HL-60/S4 (cell line): ENCODE data around the gene GPR37L1.
"Not testable (repeated sequence)": the region's sequence is repeated elsewhere in the genome, so short reads cannot be mapped to it uniquely, and the experiment has no call there.

ENCODE experiments used
- in situ Hi-C: fragments of 300-500 bp; cut with MboI; formaldehyde crosslinking; loops from 2 replicates; pipeline ENCODE4 v1.14.3; 2022; ENCODE audit warnings: low sequenced_read_pairs

Gene GPR37L1

DNA sequence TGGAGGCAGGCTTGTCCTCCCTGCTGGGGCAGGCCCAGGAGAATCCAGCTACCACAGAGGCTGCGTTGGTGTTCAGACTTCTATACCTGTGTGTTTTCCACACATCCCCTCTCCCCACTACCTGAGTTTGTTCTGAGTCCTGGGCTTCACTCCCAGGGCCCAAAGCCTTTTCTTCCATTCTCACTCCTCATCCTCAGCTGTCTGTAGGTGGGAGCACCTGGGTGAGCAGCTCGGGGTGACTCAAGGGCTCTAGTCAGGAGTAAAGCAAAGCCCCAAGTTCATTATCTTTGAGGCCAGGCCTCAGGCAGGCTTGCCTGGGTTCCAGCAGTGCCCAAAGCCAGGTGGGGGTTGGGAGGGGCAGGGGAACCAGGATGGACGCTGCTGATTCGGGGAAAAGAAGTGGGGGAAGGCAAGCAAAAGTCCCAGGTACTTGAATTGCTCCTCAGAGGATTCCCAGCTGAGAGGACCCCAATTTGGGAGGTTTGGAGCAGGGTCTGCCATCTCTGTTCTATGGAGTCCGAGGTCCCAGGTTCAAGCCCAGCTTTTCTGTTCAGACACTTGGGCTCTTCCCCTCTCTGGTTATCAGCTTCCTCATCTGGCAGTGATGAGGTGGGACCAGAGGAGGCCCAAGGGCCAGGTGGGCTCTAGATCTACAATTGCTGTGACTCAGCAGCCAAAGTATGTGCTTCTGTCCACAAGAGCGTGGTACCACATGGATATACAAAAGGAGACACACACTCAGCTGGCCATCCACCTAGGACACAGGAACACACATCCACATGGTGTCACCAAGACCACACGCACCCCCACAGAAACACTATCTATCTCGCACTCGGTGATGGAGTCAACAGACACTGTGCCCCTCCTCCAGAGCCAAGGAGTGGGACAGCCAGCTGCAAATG, 43.5 kb downstream of the GPR37L1 start:
- in situ Hi-C loops = no loop called here

DNA sequence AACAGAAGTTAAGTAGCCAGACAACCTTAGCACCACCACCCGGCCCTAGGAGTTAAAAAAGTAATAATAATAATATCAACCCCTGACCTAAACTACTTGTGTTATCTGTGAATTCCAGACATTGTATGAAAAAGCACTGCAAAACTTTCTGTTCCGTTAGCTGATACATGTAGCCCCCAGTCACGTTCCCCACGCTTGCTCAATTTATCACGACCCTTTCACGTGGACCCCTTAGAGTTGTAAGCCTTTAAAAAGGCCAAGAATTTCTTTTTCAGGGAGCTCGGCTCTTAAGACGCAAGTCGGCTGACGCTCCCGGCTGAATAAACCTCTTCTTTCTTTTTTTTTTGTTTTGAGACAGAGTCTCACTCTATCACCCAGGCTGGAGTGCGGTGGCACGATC, 44.3 kb downstream of the GPR37L1 start:
- in situ Hi-C loops = not testable (repeated sequence)

DNA sequence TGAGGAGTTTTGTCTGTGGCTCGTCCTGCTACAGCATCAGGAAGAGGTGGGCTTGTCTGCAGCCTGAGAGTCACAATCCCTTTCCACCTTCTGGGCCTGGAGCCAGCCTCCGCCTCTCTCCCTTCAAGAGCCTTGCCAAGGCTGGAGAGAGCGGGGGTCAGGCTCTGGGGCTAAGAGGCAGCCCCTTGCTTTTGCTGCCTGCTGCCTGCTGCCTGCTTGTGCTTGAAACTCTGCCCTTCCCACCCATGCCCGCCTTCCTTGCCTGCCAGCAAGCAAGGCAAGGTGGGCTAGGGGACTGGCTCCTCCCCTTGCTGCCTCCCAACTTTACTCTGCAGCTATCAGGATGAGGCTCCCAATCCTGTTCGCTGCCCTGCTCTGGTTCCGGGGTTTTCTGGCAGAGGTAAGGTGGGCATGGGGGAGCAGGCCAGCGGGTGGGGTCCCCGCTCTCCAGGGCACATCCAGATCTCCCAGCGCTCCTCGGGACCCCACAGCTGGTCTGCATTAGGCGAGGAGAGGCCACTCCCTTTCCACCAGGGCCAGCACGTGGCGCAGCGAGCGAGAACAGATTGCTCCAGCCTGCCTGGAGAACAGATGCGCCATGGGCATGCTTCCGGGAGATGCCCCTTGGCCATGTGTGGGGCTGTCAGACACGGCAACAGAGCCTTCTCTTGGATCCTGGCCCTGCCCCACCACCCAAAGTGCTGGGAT, 45.1 kb downstream of the GPR37L1 start:
- in situ Hi-C loops = no loop called here

DNA sequence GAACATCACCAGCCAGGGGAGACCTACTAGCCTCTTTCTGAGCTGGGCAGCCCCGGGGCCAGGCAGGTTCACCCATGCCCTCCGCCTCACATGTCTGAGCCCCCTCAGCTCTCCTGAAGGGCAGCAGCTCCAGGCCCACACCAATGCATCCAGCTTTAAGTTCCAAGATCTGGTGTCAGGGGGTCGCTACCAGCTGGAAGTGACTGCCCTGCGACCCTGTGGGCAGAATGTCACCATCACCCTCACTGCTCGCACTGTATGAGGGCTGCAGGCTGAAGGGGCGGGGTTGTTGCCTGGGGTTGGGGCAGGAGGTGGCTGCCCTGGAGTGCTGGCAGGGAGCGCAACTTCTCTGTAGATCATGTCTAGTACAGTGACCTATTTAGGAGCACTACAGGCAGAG, 46.1 kb downstream of the GPR37L1 start:
- in situ Hi-C loops = no loop called here

DNA sequence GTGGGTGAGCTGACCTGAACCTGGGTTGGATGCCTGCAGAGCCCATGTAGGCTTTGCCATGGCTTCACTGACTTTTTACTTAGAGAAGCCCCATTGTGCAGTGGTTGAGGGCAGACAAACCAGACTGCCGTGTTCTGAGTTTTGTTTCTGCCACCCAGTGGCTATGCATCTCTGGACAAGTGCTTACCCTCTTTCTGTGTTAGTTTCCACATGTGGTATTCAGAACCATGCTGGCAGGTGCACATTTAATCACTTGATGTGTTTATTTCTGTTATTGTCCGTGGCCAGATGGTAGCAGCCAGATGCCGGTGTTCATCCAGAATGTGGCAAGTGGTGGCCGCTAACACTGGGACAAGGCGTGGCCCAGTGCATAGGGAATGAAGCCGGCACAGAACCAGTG, 48.0 kb downstream of the GPR37L1 start:
- in situ Hi-C loops = no loop called here

- in situ Hi-C loops = no loop called here
These were observed 48.7 kb downstream of the GPR37L1 start for GRCh38 chr1:202171292-202172014.

DNA sequence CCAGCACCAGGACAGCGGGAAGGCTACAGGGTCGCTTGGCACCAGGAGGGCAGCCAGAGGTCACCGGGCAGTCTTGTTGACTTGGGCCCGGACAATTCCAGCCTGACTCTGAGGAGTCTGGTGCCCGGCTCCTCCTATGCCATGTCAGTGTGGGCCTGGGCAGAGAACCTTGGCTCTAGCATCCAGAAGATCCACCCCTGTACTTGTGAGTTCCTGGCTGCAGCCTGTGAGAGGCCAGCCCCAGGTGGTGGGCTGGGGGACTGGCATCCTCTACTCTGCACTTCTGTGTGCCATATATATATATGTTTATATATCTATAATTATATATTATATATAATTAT, 49.3 kb downstream of the GPR37L1 start:
- in situ Hi-C loops = no loop called here

DNA sequence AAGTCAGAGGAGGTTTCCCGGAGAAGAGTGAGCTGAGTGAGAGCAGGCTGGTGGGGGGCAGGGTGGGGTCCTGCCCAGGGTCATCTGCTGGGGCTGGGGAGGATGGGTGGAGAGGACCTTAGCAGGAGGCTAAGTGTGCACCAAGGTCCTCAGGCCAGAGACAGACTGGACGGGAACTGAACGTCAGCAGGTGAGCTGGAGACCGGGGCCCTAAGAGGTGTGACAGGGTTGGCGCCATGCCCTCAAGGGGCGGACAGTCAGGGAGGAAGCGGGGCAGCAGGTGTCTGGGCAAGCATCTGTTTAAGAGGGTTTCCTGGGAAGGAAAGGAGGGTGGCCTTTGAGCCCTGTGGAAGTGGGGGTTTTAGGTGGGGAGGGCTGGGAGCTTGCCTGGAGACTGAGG, 51.3 kb downstream of the GPR37L1 start:
- in situ Hi-C loops = no loop called here

DNA sequence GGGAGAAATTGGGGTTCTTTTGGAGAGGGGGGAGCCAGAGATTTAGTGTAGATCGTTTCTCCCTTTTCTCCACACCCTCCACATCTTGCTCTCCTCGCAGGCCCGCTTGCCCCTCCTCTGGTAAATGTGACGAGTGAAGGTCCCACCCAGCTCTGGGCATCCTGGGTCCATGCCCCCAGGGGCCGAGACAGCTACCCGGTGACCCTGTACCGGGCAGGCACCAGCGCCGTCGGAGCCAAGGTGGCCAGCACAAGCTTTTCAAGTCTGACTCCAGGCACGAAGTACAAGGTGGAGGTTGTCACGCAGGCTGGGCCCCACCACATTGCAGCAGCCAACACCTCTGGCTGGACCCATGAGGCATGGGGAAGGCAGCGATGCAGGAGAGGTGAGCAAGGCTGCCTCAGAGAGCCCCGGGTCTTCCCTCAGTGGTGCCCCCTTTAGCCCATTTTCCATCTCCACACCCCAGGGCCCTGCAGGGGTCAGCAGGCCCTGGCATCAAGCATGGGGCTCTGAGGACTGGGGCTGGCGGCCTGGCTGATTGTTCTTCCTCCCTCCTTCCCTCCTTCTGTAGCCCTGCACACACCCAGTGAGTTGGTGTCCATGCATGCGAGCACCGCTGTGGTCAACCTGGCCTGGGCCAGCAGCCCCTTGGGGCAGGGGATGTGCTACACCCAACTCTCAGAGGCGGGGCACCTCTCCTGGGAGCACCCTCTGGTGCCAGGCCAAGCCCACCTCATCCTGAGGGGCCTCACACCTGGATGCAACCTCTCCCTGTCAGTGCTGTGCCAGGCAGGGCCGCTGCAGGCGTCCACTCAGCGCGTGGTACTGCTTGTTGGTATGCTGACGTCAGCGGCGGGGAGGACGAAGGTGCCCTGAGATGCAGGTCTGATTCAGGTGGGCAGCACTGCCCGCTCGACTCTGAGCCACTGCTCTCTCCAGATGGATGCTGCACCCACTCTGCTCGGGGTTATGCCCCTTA, 54.5 kb downstream of the GPR37L1 start:
- in situ Hi-C loops = no loop called here

DNA sequence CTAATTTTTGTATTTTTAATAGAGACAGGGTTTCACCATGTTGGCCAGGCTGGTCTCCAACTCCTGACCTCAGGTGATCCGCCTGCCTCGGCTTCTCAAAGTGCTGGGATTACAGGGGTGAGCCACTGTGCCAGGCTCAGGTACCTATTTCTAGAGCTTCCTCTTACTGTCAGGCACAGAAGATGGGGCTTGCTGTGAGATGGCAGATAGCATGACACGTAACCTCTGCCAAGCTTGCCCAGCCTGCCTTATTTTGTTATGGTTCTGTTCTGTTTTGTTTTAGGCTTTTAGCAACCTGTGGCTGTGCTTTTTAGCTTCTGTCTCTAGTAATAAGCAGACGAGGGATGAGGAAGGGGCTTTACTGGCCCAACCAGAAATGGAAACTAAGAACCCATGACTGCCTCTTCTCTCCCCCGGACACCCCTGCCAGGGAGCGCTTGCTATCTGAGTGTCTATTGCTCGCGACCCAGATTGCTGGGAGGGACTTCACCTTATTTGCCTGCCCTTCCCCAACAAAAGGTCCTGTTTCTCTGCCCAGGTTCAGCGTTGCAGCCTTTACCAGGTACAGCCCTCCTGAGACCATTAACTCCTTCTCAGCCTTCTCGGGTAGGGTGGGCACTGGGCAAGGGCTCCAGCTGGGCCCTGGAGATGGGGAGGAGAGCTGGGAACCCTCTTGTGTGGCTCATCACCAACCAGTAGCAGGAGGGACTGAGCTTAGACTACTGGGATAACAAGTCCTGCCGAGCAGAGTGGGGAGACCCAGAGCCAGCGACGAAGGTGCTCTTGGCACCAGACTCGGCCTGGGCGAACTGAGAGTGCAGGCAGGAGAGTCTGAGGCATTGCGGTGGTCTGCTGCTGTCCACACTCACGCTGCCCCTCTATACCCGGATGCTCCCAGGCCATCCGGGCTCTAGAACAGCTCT, 57.4 kb downstream of the GPR37L1 start:
- in situ Hi-C loops = no loop called here

GRCh38 chr1:202180751-202181139, 58.0 kb downstream of the GPR37L1 start:
- in situ Hi-C loops = not testable (repeated sequence)

GRCh38 chr1:202181586-202181985, 58.9 kb downstream of the GPR37L1 start:
- in situ Hi-C loops = no loop called here

DNA sequence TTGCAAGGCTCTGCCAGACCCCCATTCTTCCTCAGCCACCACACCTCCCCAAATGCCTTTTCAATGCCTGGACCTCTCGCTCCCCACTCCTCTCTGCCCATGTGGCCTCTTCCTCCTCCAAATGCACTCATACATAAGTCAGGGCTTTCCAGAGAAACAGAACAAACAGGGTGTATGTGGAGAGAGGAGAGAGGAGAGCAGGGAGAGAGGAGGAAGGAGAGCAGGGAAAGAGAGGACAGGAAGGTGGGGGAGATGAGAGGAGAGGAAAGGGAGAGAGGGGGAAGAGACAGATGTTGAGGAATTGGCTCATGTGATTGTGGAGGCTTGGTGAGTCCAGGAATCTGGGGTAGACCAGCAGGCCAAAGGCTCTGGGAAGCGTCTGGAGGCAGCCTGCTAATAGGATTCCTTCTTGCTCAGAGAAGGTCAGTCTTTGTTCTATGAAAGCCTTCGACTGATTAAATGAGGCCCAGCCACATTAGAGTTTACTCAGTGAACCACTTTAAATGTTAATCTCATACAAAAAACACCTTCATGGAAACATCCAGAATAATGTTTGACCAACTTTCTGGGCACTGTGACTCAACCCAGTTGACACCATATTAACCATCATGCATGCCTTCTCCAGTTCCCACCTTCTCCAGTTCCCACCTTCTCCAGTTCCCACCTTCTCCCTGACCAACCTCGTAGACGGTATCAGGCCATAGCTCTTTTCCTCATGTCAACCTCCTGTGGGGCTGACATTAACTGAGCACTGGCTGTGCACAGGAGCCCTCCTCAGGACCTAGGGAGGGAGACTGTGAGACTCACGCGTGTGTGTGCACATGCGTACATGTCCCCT, 59.5 kb downstream of the GPR37L1 start:
- in situ Hi-C loops = no loop called here
